DND-41 (cell line): Measurements from ENCODE around the gene CMSS1.

Experiments
- CTCF ChIP-seq: IDR thresholded peaks from 2 replicates; pipeline ENCODE4 v1.5.1; 2012; ENCODE audit warnings: borderline replicate concordance, low read length, moderate library complexity, mild to moderate bottlenecking; ENCODE audit not compliant: poor library complexity, severe bottlenecking; ENCODE audit errors: extremely low read depth
- EZH2 ChIP-seq: IDR thresholded peaks from 3 replicates; pipeline ENCODE4 v1.6.1; 2012; ENCODE audit warnings: borderline replicate concordance, low read depth, mild to moderate bottlenecking, moderate library complexity, low read length, inconsistent platforms; ENCODE audit not compliant: severe bottlenecking

GRCh38 chr3:100079328-100079727, 261.7 kb downstream of the CMSS1 start:
- TF ChIP-seq CTCF (no peak), EZH2 (no peak)
